Brain pericyte (primary cell): Measurements from ENCODE around the gene SLC44A3.

ENCODE experiments used
- DNase-seq: peaks from one replicate; pipeline ENCODE4 v3.0.0-alpha.2; 2012; ENCODE audit warnings: low read depth, low spot score

Gene SLC44A3

DNA sequence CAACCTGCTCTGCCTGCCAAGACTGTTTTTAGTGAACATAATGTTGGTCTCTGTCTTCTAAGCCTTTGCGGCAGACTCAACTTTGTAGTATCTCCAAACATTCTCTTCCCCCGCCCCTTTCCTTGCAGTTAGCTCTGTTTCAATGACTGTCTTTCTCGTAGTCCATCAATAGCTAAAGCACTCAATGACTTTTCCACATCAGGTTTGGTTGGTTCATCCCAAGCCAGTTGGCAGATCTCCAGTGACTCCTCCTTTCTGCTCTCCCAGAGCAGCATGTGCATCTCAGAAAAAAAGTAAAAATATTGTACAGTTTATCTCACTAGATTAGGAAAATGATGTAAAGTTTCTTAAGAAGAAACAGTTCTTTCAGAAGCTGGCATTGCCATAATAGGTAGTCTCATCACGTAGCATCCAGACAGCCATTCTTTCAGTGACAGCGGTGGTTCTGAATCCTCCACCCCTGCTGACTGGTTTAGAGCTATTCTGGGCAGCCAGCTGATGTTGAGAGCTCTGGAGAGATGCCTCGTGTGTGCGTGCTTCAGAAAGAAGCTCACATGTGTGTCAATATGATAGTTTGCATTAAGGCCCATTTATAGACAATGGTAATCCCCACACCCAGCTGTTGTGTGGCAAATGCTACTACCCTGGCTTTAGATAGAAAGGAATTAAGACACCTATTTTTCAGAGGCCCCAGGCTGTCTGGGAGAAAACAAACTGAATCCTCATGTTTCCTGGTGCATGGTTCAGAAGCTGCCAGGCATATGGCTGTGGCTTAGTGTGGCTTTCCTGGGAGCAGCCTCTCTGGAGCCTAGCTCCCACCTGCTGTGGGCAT lies 53.6 kb downstream of the SLC44A3 start:
- no peak for DNase-seq

- DNase-seq: no peak
These were observed 54.3 kb downstream of the SLC44A3 start for GRCh38 chr1:94874423-94874822.

GRCh38 chr1:94875794-94876193 lies 55.6 kb downstream of the SLC44A3 start:
- DNase-seq: no peak

GRCh38 chr1:94876362-94876761 lies 56.2 kb downstream of the SLC44A3 start:
- DNase-seq: no peak

GRCh38 chr1:94878329-94878728 lies 58.2 kb downstream of the SLC44A3 start:
- DNase-seq: no peak

DNA sequence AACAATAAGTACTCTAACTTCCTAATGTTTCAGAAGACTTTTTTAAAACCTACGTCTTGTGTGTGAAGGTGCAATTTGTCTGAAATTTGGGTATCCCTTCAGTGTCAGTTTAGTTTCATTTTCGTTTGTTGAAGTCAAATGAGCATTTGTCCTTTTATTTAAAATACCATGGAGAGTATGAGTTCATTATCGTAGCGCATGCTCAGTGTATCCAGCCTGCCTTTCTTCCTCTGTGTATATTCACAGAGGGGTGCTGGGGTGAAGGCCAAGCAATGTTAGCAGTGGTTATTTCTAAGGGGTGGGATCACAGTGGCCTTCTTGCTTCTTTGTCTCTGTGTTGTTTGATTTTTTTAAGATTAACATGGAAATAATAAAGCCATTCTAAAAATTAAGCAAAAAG lies 63.5 kb downstream of the SLC44A3 start:
- DNase-seq: peak; percentile 65

DNA sequence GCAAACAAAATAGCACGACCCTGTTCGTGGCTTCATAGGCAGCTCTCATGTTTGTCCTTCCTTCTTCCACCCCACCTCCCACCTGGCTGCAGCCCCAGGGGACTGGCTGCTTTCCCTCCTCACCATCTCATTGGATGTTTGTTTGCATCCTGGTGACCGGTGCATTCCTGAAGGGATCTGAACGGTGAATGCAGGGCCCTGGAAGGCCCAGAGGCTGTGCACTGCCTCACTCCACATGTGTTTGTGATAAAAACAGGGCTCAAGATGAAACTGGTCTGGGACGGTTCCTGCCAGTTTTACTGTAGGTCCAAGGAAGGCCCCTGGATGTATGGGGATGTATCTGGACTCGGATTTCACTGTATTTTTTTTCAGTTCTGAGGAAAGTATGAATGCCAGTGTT lies 63.9 kb downstream of the SLC44A3 start:
- DNase-seq: no peak

DNA sequence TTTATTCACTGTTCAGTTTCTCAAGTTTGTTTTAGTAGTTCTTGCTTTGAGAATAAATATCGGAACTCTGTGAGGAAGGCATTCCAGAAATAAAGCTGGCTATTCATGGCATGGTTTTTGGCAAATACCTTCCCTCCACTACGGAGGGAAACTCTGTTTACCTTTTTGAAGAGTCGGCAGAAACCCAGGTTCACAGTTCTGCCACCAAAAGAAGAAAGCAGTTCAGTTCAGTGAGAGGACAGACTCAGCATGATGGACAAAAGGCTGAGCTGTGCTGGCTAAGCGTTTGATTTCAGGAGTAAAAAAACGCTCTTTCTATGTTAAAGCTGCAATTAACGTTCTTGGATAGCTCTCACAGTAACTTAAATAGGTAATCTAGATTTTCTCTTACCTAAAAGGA lies 64.3 kb downstream of the SLC44A3 start:
- no peak for DNase-seq

DNA sequence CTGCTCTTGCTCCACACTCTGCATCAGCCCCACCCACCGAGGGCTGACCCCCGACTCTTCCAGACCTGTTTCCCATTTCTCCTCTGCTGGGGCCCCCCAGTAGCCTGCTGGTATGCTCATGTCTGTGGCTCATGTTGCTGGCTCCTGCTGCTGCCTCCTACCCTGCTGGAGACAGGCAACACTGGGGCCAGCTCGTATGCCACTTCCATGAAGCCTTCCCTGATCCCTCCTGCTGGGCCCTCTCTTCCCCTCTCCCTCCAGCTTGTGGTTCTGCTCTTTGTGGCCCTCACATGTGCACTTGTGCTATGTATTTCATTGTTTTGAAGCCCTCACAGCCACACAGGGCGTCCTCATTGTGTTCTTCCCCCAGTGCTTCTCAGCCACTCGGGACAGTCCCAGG lies 66.2 kb downstream of the SLC44A3 start:
- DNase-seq: no peak

- no peak for DNase-seq
These were observed 66.9 kb downstream of the SLC44A3 start for GRCh38 chr1:94887106-94887505.

GRCh38 chr1:94887603-94888171 lies 67.5 kb downstream of the SLC44A3 start:
- no peak for DNase-seq

DNA sequence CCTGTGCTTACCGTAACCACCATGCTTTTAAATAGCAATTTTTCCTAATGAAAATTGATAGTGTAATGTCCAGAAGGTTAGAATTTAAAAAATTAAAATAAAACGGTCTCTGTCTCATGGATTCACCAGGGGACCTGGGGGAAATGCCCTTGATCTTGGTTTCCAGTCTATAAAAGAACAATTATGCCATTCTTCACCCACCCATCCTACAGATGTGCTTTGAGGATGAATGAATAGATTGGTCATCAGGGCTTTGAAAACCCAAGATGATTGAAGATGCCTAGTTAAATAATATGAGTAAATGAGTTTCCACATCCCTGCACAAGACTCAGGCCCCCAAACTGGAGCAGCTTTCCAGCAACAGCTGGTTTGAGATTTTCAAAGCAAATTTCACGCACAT lies 68.0 kb downstream of the SLC44A3 start:
- no peak for DNase-seq

DNA sequence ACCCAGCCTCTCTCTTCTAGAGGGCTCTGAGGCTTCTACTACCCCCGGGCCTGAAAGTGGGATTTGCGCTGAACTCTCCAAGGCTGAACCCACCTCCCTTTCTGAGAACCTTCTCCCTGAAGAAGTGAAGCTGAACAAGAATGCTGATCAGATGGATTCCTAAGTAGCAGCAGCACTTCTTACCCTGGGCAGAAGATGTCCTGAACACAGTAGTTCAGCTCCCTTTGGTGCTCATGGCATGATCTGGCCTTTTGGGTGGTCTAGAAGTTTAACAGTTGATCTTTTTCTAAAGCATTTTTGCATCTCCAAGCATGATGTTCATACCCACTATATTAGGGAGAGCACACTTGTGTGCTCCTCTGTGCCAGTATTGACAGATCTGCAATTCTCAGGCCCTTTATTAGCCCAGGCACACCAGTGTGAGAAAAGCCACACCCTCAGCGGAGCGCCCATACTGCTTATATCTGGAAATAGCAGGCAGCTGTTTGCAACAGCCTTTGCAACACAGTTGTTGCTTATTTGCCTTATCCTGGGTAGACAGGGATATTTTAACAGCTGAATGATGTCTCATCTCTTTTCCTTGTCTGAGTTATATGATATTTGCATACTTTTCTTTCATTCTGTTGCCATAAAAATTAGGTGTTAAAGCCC lies 72.6 kb downstream of the SLC44A3 start:
- DNase-seq: no peak

DNA sequence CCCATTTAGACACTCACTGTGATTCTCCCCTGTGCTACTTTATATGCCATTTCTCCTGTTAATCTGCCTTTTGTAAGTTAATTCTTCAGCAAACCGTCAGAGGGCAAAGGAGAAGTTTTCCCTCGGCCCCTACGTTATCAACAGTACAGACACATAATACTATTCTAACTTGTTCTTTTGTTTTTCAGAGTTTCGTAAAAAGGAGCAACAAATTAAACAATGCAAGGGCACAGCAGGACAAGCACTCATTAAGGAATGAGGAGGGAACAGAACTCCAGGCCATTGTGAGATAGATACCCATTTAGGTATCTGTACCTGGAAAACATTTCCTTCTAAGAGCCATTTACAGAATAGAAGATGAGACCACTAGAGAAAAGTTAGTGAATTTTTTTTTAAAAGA lies 74.5 kb downstream of the SLC44A3 start:
- no peak for DNase-seq

DNA sequence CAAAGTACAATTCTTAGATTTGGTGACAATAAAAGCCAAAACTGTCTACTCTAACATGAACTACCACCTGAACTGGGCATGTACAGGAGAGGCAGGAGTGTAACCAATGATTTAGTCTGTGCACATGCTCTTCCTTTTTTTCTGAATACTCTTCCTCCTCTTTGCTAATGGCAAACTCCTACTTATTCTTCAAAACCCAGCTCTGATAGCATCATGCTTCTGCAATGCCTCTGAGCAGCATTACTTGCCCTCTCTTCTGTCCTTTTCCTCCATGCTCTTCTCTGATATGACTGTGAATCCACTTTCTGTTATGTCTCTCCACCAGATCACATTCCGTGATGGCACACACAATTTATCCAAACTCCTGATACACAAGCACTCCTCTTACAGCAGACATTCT lies 75.4 kb downstream of the SLC44A3 start:
- no peak for DNase-seq

DNA sequence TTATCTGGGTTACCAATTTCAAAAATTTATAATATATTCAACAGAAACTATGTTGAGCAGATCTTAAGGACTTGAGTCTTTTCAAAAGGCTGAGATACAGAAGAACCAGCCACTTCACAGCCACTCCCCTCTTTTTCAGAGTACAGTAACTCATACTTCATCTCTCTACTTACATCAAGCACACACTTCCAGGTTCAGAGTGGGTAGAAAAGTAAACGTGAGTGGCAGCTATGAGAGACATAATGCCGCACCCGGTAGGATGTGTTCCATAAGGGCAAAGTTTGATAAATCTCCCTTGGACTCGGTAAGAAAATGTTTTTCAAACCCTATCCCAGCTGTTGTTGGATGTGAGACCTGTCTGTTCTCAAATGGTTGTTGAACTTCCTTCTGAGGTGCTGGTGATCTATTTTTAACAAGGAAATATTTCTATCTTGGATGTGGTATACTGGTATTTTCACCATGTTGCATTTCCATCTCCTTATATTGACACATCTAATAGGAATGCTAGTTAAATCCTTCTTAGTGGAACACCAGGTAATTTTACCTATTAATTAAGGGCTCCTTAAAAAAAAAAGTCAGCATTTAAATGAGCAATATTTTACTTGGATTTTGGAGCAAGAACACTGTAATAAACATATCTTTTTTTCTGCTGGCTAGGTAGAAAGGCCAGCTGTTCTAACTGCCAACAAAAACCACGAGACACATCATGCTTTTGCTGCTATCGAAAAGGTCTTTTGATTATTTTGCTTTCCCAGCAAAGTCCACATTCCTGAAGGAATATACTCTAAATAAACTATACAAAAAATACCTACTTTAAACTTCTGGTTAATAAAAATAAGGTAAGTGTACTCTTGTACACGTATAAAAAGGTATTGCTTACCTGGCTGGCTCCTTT lies 78.6 kb downstream of the SLC44A3 start:
- DNase-seq: no peak

DNA sequence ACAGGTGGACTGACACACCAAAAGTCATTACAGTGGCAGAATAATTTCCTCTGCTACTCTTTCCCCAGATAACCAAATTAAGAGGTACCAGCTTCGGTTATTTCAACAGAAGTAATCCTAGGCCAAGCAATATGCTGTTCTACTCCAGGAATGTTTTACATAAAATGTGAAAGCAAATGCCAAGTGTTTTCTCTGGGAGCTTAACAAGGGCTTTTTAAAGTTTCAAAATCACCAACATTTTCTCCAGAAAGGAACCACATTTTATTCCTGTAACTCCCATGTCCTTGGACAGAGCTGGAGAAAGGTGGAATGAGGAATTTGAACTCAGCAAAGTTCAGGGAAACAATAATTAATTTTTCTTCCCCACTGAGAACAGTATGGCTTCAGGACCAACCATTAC lies 79.6 kb downstream of the SLC44A3 start:
- DNase-seq: no peak

DNA sequence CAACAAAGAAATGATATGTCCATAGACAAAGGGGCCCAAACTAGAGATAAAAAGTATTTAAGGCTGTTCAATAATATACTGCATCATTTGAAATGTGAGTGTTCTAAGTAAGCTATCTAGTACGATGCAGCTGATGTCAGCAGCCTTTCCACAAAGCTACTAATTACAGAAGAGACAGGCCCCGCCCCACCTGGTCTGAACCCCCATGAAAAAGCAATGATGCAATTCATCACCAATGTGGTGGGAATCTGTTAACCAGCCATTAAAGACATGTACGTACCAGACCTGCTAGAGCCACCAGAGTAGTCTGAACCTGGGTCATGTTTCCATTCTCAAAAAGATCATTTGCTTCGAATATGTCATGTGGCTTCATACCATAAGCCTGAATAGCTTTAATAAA lies 81.7 kb downstream of the SLC44A3 start:
- no peak for DNase-seq

GRCh38 chr1:94903280-94904009 lies 83.3 kb downstream of the SLC44A3 start:
- no peak for DNase-seq

GRCh38 chr1:94905207-94905606 lies 85.0 kb downstream of the SLC44A3 start:
- no peak for DNase-seq

- no peak for DNase-seq
These were observed 86.2 kb downstream of the SLC44A3 start for GRCh38 chr1:94906382-94906781.
